SK-N-SH treated with all-trans-retinoic acid at 6 μM for 48 hours (cell line): ENCODE results near the gene KDR.

Source experiments
- ATAC-seq: fragments of 200-7000 bp; cut with Tn5 transposase; 3 replicates; pipeline ENCODE4 v1.9.1; 2020; ENCODE audit warnings: mild to moderate bottlenecking, moderate library complexity
- ARNTL ChIP-seq: fragments of 450-650 bp; formaldehyde crosslinking; IDR thresholded peaks from 2 replicates; pipeline ENCODE4 v1.5.0; 2020; ENCODE audit warnings: low read depth, mild to moderate bottlenecking, moderate library complexity, borderline replicate concordance
- BACH2 ChIP-seq: fragments of 250-450 bp; sonication (Bioruptor Pico); IDR thresholded peaks from 2 replicates; pipeline ENCODE4 v1.9.0; 2021; ENCODE audit warnings: mild to moderate bottlenecking, borderline replicate concordance
- CSRNP3 ChIP-seq: fragments of 250-450 bp; sonication (Bioruptor Pico); IDR thresholded peaks from 2 replicates; pipeline ENCODE4 v1.5.1; 2021; ENCODE audit warnings: mild to moderate bottlenecking, moderate library complexity
- ESRRG ChIP-seq: fragments of 250-450 bp; sonication (Bioruptor Pico); IDR thresholded peaks from 2 replicates; pipeline ENCODE4 v1.6.1; 2021; ENCODE audit warnings: mild to moderate bottlenecking
- GLIS3 ChIP-seq: fragments of 250-450 bp; sonication (Bioruptor Pico); IDR thresholded peaks from 2 replicates; pipeline ENCODE4 v1.5.0; 2020; ENCODE audit warnings: mild to moderate bottlenecking, moderate library complexity
- ISL1 ChIP-seq: fragments of 250-450 bp; sonication (Bioruptor Pico); IDR thresholded peaks from 2 replicates; pipeline ENCODE4 v2.1.2; 2022; ENCODE audit warnings: mild to moderate bottlenecking, moderate library complexity
- PATZ1 ChIP-seq: fragments of 250-450 bp; sonication (Bioruptor Pico); IDR thresholded peaks from 2 replicates; pipeline ENCODE4 v1.8.0; 2020; ENCODE audit warnings: mild to moderate bottlenecking, moderate library complexity, borderline replicate concordance
- POU6F1 ChIP-seq: fragments of 250-450 bp; sonication (Bioruptor Pico); IDR thresholded peaks from 2 replicates; pipeline ENCODE4 v1.8.0; 2021; ENCODE audit warnings: low read depth, mild to moderate bottlenecking, moderate library complexity, borderline replicate concordance
- PPARA ChIP-seq: fragments of 250-450 bp; sonication (Bioruptor Pico); IDR thresholded peaks from 2 replicates; pipeline ENCODE4 v1.5.0; 2020; ENCODE audit warnings: mild to moderate bottlenecking, borderline replicate concordance
- RARB ChIP-seq: fragments of 250-450 bp; sonication (Bioruptor Pico); IDR thresholded peaks from 2 replicates; pipeline ENCODE4 v1.8.0; 2021; ENCODE audit warnings: mild to moderate bottlenecking, moderate library complexity
- SNAI2 ChIP-seq: fragments of 250-450 bp; sonication (Bioruptor Pico); IDR thresholded peaks from 2 replicates; pipeline ENCODE4 v1.5.0; 2020; ENCODE audit warnings: mild to moderate bottlenecking, moderate library complexity
- TOX ChIP-seq: fragments of 250-450 bp; sonication (Bioruptor Pico); IDR thresholded peaks from 2 replicates; pipeline ENCODE4 v1.8.0; 2021; ENCODE audit warnings: mild to moderate bottlenecking, moderate library complexity, borderline replicate concordance
- TSHZ2 ChIP-seq: fragments of 250-450 bp; sonication (Bioruptor Pico); IDR thresholded peaks from 2 replicates; pipeline ENCODE4 v1.5.0; 2020; ENCODE audit warnings: mild to moderate bottlenecking, moderate library complexity
- ZC3H10 ChIP-seq: fragments of 250-450 bp; sonication (Bioruptor Pico); IDR thresholded peaks from 2 replicates; pipeline ENCODE4 v1.5.1; 2021; ENCODE audit warnings: mild to moderate bottlenecking, moderate library complexity
- ZFP3 ChIP-seq: fragments of 250-450 bp; sonication (Bioruptor Pico); IDR thresholded peaks from 2 replicates; pipeline ENCODE4 v1.5.0; 2020; ENCODE audit warnings: mild to moderate bottlenecking, moderate library complexity
- ZNF565 ChIP-seq: fragments of 450-650 bp; formaldehyde crosslinking; conservative IDR thresholded peaks from 2 replicates; pipeline ENCODE4 v1.5.0; 2020; ENCODE audit warnings: low read depth, mild to moderate bottlenecking, moderate library complexity
- ZNF70 ChIP-seq: fragments of 450-650 bp; formaldehyde crosslinking; IDR thresholded peaks from 2 replicates; pipeline ENCODE4 v1.5.0; 2020; ENCODE audit warnings: mild to moderate bottlenecking, moderate library complexity
- ZNF8 ChIP-seq: fragments of 450-650 bp; formaldehyde crosslinking; IDR thresholded peaks from 2 replicates; pipeline ENCODE4 v1.5.0; 2020; ENCODE audit warnings: mild to moderate bottlenecking, moderate library complexity

The KDR gene

GRCh38 chr4:55074386-55074785 lies 51.0 kb downstream of the KDR start:
- TF ChIP-seq POU6F1 (CRISPR knock-in tag) = no peak
- TF ChIP-seq ZC3H10 (CRISPR knock-in tag) = no peak
- no peak for TF ChIP-seq TSHZ2 (CRISPR knock-in tag)
- no peak for TF ChIP-seq ZFP3
- TF ChIP-seq GLIS3 (CRISPR knock-in tag) = no peak
- no peak for TF ChIP-seq ESRRG (CRISPR knock-in tag)
- TF ChIP-seq ZNF8 (CRISPR knock-in tag) = no peak
- TF ChIP-seq PATZ1 (CRISPR knock-in tag) = no peak
- no peak for TF ChIP-seq ARNTL (CRISPR knock-in tag)
- no peak for TF ChIP-seq ZNF565 (CRISPR knock-in tag)
- no peak for TF ChIP-seq CSRNP3 (CRISPR knock-in tag)
- no peak for TF ChIP-seq RARB (CRISPR knock-in tag)
- no peak for TF ChIP-seq TOX (CRISPR knock-in tag)
- TF ChIP-seq BACH2 (CRISPR knock-in tag) = no peak
- no peak for ATAC-seq

- no peak for ATAC-seq
- no peak for TF ChIP-seq ZC3H10 (CRISPR knock-in tag)
- no peak for TF ChIP-seq CSRNP3 (CRISPR knock-in tag)
- TF ChIP-seq ZNF70 (CRISPR knock-in tag) = no peak
- TF ChIP-seq ZFP3 = no peak
- TF ChIP-seq, all 23 proteins: peak for 0
Observed at GRCh38 chr4:55071951-55072350, 53.4 kb downstream of the KDR start.

- no peak for ATAC-seq
- TF ChIP-seq PATZ1 (CRISPR knock-in tag) = no peak
- TF ChIP-seq TSHZ2 (CRISPR knock-in tag) = no peak
- no peak for TF ChIP-seq ISL1 (CRISPR knock-in tag)
- TF ChIP-seq ZNF70 (CRISPR knock-in tag) = no peak
- TF ChIP-seq GLIS3 (CRISPR knock-in tag) = no peak
- no peak for TF ChIP-seq PPARA (CRISPR knock-in tag)
- TF ChIP-seq SNAI2 = no peak
- no peak for TF ChIP-seq ZNF565 (CRISPR knock-in tag)
- no peak for TF ChIP-seq ZC3H10 (CRISPR knock-in tag)
- no peak for TF ChIP-seq ZNF8 (CRISPR knock-in tag)
Observed at GRCh38 chr4:55069248-55069647, 56.1 kb downstream of the KDR start.
